ENCODE data around the gene RIC1. TPM values are rescaled to one million over a fixed set of nuclear protein-coding genes. Genes with fewer than 3 reads are reported as not detected.
"Not testable (repeated sequence)": the region's sequence is repeated elsewhere in the genome, so short reads cannot be mapped to it uniquely, and the experiment has no call there.

Gene RIC1, protein sequence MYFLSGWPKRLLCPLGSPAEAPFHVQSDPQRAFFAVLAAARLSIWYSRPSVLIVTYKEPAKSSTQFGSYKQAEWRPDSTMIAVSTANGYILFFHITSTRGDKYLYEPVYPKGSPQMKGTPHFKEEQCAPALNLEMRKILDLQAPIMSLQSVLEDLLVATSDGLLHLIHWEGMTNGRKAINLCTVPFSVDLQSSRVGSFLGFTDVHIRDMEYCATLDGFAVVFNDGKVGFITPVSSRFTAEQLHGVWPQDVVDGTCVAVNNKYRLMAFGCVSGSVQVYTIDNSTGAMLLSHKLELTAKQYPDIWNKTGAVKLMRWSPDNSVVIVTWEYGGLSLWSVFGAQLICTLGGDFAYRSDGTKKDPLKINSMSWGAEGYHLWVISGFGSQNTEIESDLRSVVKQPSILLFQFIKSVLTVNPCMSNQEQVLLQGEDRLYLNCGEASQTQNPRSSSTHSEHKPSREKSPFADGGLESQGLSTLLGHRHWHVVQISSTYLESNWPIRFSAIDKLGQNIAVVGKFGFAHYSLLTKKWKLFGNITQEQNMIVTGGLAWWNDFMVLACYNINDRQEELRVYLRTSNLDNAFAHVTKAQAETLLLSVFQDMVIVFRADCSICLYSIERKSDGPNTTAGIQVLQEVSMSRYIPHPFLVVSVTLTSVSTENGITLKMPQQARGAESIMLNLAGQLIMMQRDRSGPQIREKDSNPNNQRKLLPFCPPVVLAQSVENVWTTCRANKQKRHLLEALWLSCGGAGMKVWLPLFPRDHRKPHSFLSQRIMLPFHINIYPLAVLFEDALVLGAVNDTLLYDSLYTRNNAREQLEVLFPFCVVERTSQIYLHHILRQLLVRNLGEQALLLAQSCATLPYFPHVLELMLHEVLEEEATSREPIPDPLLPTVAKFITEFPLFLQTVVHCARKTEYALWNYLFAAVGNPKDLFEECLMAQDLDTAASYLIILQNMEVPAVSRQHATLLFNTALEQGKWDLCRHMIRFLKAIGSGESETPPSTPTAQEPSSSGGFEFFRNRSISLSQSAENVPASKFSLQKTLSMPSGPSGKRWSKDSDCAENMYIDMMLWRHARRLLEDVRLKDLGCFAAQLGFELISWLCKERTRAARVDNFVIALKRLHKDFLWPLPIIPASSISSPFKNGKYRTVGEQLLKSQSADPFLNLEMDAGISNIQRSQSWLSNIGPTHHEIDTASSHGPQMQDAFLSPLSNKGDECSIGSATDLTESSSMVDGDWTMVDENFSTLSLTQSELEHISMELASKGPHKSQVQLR (N-terminal part only)
- total RNA-seq, result 10 to 100 TPM; 12.8 to 17.9 TPM

DNA sequence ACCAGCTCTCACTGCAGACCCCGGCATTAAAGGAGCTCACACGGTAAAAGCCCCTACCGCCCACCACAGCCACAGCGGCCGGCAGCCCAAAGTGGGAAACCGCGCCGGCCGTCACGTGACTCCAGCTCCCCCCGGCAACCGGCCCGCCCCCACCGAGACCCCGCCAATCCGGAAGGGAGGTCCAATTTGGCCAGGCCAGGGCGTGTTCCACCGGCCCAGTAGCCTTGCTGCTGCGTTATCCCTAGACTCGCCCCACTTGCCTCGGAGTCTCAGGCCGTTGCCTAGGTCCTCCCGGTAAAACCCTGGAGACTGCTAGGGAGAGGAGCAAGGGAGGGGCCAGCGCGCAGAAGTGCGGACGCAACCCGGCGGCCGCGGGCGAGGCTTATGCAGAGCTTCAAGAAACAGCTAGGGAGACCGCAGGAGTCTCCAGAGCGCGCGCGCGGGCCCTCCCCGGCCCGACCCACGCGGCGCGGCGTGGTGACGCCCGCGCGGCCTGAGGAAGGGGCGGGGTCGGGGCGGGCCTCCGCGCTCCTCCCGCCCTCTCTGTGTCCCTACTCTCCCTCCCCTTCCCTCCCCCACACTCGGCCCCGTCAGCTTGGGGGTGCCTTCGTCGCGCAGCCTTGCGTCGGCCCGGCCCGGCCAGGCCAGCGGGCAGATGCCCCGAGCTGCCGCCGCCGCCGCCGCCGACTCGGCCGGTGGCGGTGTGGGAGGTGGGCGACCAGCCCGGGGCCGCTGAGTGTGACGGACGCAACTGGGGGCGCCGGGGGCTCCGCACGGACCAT, at the start of gene RIC1:
RIC1 (plus strand) TSS at position 578 of the 782 bp plus-strand sequence; CDS start at position 781, 203 bp downstream.
- Histone ChIP-seq H3K9me3 (no peaks in the 10 kb centered on the region), H3K4me1 (peaks cover 4% of the 10 kb centered on the region), H3K27me3 (no peaks in the 10 kb centered on the region), H3K27ac (peak within 1 kb of the TSS; percentile 97), H3K9ac (ENCODE audit: low read depth in 2 of 2, low read length in 2 of 2) (peak within 1 kb of the TSS; percentile 88 to 97), H3K4me3 (peak within 1 kb of the TSS; percentile 95), H3K36me3 (no peaks in the 10 kb centered on the region)
- TF ChIP-seq, protein P1, sequence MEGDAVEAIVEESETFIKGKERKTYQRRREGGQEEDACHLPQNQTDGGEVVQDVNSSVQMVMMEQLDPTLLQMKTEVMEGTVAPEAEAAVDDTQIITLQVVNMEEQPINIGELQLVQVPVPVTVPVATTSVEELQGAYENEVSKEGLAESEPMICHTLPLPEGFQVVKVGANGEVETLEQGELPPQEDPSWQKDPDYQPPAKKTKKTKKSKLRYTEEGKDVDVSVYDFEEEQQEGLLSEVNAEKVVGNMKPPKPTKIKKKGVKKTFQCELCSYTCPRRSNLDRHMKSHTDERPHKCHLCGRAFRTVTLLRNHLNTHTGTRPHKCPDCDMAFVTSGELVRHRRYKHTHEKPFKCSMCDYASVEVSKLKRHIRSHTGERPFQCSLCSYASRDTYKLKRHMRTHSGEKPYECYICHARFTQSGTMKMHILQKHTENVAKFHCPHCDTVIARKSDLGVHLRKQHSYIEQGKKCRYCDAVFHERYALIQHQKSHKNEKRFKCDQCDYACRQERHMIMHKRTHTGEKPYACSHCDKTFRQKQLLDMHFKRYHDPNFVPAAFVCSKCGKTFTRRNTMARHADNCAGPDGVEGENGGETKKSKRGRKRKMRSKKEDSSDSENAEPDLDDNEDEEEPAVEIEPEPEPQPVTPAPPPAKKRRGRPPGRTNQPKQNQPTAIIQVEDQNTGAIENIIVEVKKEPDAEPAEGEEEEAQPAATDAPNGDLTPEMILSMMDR (IDR thresholded peaks at IDR 0.05), result no peak
- intact Hi-C loops (cut with DNase I), result no loop called here
- peak; percentile 92 for DNase-seq

DNA sequence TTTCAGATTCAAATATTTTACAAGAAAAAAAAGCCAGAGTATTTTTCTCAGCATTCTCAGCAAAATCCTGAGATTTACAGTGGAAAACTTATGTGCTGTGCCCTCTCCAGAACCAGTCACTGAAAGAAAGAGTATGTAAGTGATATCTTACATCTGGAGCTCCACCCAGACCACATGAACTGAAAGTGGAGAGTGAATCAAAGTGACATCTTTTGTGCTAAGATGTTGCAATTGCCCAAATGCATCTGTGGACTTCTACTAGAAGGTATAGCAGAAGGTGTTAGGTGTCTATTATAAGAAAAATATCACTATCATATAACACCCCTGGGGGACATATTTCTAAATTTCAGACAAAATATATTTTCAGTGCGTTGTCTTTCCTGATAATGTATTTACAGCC, 49.0 kb upstream of the RIC1 start:
- TF ChIP-seq, protein P1 (IDR thresholded peaks at IDR 0.05), result no peak
- no peak for DNase-seq
- H3K9me3 ChIP-seq, result no peaks in the 10 kb centered on the region
- no peaks in the 10 kb centered on the region for H3K36me3 ChIP-seq
- H3K27me3 ChIP-seq, result no peaks in the 10 kb centered on the region
- no peak overlapping the region for H3K4me3 ChIP-seq
- no peak overlapping the region for H3K27ac ChIP-seq
- H3K4me1 ChIP-seq, result no peaks in the 10 kb centered on the region
- intact Hi-C loops (cut with DNase I), result no loop called here
- no peak overlapping the region for H3K9ac ChIP-seq (ENCODE audit: low read depth in 2 of 2, low read length in 2 of 2)

DNA sequence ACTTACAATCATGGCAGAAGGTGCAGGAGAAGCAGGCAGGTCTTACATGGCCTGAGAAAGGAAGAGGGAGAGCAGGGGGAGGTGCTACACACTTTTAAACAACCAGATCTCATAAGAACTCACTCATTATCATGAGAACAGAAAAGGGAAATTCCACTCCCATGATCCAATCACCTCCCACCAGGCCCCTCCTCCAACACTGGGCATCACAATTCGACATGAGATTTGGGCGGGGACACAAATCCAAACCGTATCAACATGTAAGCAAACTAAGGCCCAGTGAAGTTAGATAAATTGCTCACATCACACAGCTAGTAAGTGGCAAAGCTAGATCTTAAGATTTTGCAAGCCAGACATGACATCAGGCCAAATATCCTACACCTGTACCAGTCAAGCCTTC, 48.3 kb upstream of the RIC1 start:
- no peak overlapping the region for H3K27ac ChIP-seq
- H3K36me3 ChIP-seq, result no peaks in the 10 kb centered on the region
- TF ChIP-seq, protein P1 (IDR thresholded peaks at IDR 0.05), result no peak
- intact Hi-C loops (cut with DNase I), result no loop called here
- no peak overlapping the region for H3K4me3 ChIP-seq
- no peak for DNase-seq
- H3K27me3 ChIP-seq, result no peaks in the 10 kb centered on the region
- H3K4me1 ChIP-seq, result no peaks in the 10 kb centered on the region
- no peaks in the 10 kb centered on the region for H3K9me3 ChIP-seq
- H3K9ac ChIP-seq (ENCODE audit: low read depth in 2 of 2, low read length in 2 of 2), result no peak overlapping the region

DNA sequence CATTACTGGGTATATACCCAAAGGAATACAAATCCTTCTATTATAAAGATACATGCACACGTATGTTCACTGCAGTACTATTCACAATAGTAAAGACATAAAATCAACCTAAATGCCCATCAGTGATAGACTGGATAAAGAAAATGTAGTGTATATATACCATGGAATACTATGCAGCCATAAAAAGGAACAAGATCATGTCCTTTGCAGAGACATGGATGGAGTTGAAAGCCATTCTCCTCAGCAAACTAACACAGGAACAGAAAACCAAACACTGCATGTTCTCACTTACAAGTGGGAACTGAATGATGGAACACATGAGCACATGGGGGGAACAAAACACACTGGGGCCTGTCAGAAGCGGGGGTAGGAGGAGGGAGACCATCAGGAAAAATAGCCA, 47.2 kb upstream of the RIC1 start:
- H3K4me3 ChIP-seq; H3K9me3 ChIP-seq; H3K4me1 ChIP-seq; DNase-seq; H3K36me3 ChIP-seq; H3K27me3 ChIP-seq; H3K9ac ChIP-seq (ENCODE audit: low read depth in 2 of 2, low read length in 2 of 2); H3K27ac ChIP-seq; intact Hi-C loops (cut with DNase I): not testable (repeated sequence)

DNA sequence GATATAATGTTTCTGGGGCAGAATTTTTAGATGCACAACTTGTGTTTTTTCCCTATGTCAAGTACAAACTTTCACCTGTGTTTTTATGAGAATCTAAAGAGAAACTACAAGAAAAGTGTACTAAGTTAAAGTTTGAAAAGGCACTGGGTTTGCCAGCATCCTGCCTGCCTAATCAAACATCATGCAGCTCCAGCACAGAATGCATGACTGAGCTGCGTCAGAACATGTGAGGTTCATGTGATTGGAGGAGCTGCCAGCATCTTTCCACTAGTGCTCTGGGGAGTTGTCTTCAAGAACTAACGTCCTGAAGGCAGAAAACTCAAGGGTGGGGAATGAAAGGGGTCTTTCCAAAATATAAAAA, 46.1 kb upstream of the RIC1 start:
- Histone ChIP-seq H3K4me3 (no peak overlapping the region), H3K4me1 (no peaks in the 10 kb centered on the region), H3K9me3 (no peaks in the 10 kb centered on the region), H3K9ac (ENCODE audit: low read depth in 2 of 2, low read length in 2 of 2) (no peak overlapping the region), H3K36me3 (no peaks in the 10 kb centered on the region), H3K27ac (no peak overlapping the region), H3K27me3 (no peaks in the 10 kb centered on the region)
- no peak for DNase-seq
- intact Hi-C loops (cut with DNase I), result no loop called here
- TF ChIP-seq, protein P1 (IDR thresholded peaks at IDR 0.05), result no peak

Measured in colonic mucosa (tissue), 4 donors.